ENCODE results near the gene ATP5F1D. TPM values are rescaled to one million over a fixed set of nuclear protein-coding genes. Genes with fewer than 3 reads are reported as not detected.
A peak's percentile ranks its signal among the peaks of the same experiment; 100 is the strongest.

ATP5F1D gene
- total RNA-seq, 1 donor from 2014 or later, result 172 TPM

GRCh38 chr19:1286487-1287353 is 45.2 kb downstream of the ATP5F1D start:
- no peak for TF ChIP-seq CTCF (IDR thresholded peaks at IDR 0.05)
- Mint-ChIP-seq H3K27ac (no peak overlapping the region), H3K36me3 (ENCODE audit: low read depth) (no peaks in the 10 kb centered on the region), H3K4me3 (peak overlapping the region; percentile 70), H3K9me3 (no peaks in the 10 kb centered on the region), H3K4me1 (peaks cover 10% of the 10 kb centered on the region), H3K27me3 (peaks cover 30% of the 10 kb centered on the region)
- ChIA-PET POLR2A (interaction anchor here (0.6 kb wide), 1 partner anchor 316 kb away, joined by 3 read pairs; no protein-coding TSS in a partner anchor), CTCF (no interaction called here)
- DNase-seq (no peak), ATAC-seq (ENCODE audit: low read depth) (no peak)
- intact Hi-C loops (cut with micrococcal nuclease), result no loop called here

GRCh38 chr19:1287354-1288225 is 46.0 kb downstream of the ATP5F1D start:
- ChIA-PET POLR2A (interaction anchor here (0.6 kb wide), 1 partner anchor 315 kb away, joined by 3 read pairs; no protein-coding TSS in a partner anchor), CTCF (no interaction called here)
- Mint-ChIP-seq H3K4me3 (no peak overlapping the region), H3K27ac (no peak overlapping the region), H3K27me3 (peaks cover 33% of the 10 kb centered on the region), H3K4me1 (peaks cover 18% of the 10 kb centered on the region), H3K9me3 (no peaks in the 10 kb centered on the region), H3K36me3 (ENCODE audit: low read depth) (no peaks in the 10 kb centered on the region)
- ATAC-seq (ENCODE audit: low read depth) (no peak), DNase-seq (no peak)
- no peak for TF ChIP-seq CTCF (IDR thresholded peaks at IDR 0.05)
- intact Hi-C loops (cut with micrococcal nuclease), result no loop called here

- Mint-ChIP-seq H3K27ac (no peak overlapping the region), H3K4me3 (no peak overlapping the region), H3K27me3 (peaks cover 32% of the 10 kb centered on the region), H3K4me1 (peaks cover 19% of the 10 kb centered on the region), H3K36me3 (ENCODE audit: low read depth) (no peaks in the 10 kb centered on the region), H3K9me3 (no peaks in the 10 kb centered on the region)
- intact Hi-C loops (cut with micrococcal nuclease), result no loop called here
- ChIA-PET POLR2A (no interaction called here), CTCF (no interaction called here)
- no peak for ATAC-seq (ENCODE audit: low read depth)
- DNase-seq, result no peak
- no peak for TF ChIP-seq CTCF (IDR thresholded peaks at IDR 0.05)
Observed at GRCh38 chr19:1288226-1288612, 46.7 kb downstream of the ATP5F1D start.

GRCh38 chr19:1288833-1289685 is 47.5 kb downstream of the ATP5F1D start:
- Mint-ChIP-seq H3K4me1 (peaks cover 19% of the 10 kb centered on the region), H3K9me3 (no peaks in the 10 kb centered on the region), H3K4me3 (no peak overlapping the region), H3K27ac (no peak overlapping the region), H3K27me3 (peaks cover 30% of the 10 kb centered on the region), H3K36me3 (ENCODE audit: low read depth) (no peaks in the 10 kb centered on the region)
- no peak for TF ChIP-seq CTCF (IDR thresholded peaks at IDR 0.05)
- CTCF ChIA-PET, result no interaction called here
- ATAC-seq (ENCODE audit: low read depth) (no peak), DNase-seq (no peak)
- POLR2A ChIA-PET, result no interaction called here
- intact Hi-C loops (cut with micrococcal nuclease), result no loop called here
